ENCODE data around the gene RBM3.

RBM3 gene

GRCh38 chrX:48626401-48627298, 52.4 kb downstream of the RBM3 start:
- DNase-seq: no peak

All from fibroblast of upper back skin (primary cell).